G401.6 (cell line): Measurements from ENCODE around the gene ARHGAP19.
A peak's percentile ranks its signal among the peaks of the same experiment; 100 is the strongest.
"Not testable (repeated sequence)": the region's sequence is repeated elsewhere in the genome, so short reads cannot be mapped to it uniquely, and the experiment has no call there.

Experiments
- FAIRE-seq: peaks from 2 replicates; lab custom pipeline; 2012; peaks lifted over from hg19 to GRCh38; lab: Jason Lieb, UNC

Gene ARHGAP19

GRCh38 chr10:97279121-97279815 is 13.2 kb downstream of the ARHGAP19 start:
- FAIRE-seq = no peak

- peak; percentile 91 for FAIRE-seq
These were observed 13.9 kb downstream of the ARHGAP19 start for GRCh38 chr10:97278491-97278989.

- FAIRE-seq = no peak
These were observed 14.9 kb downstream of the ARHGAP19 start for GRCh38 chr10:97277551-97277950.

DNA sequence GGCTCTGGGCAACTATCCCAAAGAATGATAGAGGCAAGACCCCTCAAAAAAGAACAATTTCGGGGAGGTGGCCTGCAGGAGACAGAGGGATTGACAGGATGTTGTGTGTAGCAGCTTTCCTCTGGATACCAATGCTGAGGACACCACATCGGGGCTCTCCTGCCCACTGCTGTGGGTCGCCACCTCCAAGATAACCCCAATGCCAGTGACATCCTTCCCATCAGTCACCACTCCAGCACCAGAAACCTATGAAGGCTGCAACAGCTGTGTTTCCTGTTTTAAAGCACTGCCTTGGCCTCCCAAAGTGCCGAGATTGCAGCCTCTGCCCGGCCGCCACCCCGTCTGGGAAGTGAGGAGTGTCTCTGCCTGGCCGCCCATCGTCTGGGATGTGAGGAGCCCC is 17.6 kb downstream of the ARHGAP19 start:
- no peak for FAIRE-seq

DNA sequence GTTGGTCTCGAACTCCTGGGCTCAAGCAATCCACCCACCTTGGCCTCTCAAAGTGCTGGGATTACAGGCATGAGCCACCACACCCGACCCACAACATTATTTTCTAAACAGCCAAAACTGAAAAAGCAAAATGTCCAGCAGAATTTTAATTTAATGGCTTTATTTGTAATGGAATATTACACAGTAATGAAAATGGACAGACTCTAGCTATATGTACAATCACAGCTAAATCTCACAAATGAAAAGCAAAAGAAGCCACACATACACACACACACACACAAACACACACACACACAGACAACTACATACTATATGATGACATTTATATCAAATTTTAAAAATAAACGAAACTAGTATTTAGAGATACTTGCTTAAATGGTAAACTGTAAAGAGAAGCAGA is 18.7 kb downstream of the ARHGAP19 start:
- no peak for FAIRE-seq

GRCh38 chr10:97270523-97271154 is 21.8 kb downstream of the ARHGAP19 start:
- no peak for FAIRE-seq

DNA sequence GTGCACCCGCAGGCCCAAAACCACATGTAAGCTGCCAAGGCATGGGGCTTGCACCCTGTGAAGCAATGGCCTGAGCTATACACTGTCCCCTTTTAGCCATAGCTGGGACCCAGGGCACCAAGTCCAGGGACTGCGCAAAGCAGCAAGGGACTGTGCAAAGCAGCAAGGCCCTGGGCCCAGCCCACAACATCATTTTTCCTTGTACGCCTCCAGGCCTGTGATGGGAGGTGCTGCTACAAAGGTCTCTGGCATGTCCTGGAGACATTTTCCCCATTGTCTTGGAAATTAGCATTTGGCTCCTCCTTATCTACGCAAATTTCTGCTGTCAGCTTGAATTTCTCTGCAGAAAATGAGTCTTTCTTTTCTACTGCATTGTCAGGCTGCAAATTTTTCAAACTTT is 24.8 kb downstream of the ARHGAP19 start:
- FAIRE-seq = no peak

DNA sequence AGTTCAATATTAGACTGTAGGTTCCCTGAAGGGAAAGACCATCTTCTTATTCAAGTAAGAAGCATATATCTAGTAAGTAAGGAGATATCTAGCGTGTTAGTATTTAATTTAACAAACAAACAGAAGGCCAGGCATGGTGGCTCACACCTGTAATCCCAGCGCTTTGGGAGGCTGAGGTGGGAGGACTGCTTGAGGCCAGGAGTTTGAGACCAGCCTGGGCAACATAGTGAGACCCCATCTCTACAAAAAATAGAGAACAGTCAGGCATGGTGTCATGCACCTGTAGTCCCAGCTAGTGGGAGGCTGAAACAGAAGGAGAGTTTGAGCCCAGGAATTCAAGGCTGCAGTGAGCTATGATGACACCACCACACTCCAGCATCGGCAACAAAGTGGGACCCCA is 27.3 kb downstream of the ARHGAP19 start:
- not testable (repeated sequence) for FAIRE-seq

DNA sequence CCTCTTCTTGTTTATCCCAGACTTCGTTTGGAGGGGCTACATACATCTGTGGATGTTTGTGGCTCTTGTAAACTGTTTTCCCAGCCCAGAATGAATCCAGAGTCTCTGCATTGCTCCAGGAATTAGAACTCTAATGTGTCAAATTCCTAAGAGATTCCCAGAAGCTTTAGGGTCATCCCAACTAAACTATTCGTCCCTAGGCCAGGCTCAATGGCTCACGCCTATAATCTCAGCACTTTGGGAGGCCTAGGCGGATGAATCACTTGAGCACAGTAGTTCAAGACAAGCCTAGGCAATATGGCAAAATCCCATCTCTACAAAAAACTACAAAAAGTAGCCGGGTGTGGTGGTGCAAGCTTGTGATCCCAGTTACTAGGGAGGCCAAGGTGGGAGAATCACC is 28.5 kb downstream of the ARHGAP19 start:
- FAIRE-seq = no peak

DNA sequence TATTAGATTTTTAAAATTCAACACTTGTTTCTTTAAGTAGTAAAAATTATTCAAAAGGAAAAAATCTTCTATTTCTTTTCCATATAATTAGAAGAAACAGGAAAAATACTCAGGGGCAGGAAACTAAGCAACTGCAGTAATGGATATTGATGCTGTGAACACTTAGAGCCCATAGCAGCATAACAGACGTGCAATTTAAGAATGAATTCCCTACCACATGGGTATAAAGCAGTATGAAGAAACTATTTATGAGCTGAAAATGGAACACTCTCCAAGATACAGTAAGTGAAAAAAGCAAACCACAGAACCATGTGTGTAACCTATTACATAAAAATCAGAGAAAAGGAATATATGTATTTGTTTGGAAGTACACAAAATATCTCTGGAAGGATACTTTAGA is 30.8 kb downstream of the ARHGAP19 start:
- FAIRE-seq = no peak

DNA sequence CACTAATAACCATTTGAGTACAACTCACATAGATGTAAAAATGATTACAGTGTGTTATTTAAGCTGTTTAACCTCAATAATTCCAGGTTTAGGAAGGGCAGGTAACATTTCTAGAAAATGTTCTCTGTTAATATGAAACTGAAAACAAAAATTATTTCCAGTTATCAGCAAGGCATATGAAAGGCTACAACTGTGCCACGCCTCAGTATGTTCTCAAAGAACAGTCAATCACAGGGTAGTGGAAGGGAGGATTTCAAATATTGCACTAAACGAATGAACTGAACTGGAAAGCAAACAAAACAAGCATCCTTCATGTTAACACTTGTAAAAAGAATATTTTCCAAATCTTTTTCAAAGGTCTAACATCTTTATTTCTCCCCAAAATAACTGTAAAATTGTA is 31.3 kb downstream of the ARHGAP19 start:
- no peak for FAIRE-seq

- no peak for FAIRE-seq
These were observed 33.3 kb downstream of the ARHGAP19 start for GRCh38 chr10:97259119-97259518.

DNA sequence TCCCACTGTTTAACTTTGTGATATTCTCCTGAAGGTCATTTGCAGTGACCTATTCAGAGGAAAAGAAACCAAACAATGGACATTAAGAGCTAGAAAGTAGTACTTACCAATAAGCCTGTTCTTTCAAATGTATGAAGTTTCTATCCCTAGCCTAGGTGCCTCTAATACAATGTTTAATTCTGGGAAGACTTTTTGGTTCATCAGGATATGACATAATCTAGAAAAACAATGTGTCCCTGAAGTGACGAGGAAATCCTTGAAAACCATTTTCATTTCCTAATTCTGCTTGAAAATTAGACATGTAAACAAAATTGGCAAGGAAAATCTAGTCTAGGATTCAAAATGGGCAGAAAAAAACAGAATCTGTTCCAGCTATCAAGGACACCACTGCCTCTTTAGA is 36.1 kb downstream of the ARHGAP19 start:
- FAIRE-seq = no peak

DNA sequence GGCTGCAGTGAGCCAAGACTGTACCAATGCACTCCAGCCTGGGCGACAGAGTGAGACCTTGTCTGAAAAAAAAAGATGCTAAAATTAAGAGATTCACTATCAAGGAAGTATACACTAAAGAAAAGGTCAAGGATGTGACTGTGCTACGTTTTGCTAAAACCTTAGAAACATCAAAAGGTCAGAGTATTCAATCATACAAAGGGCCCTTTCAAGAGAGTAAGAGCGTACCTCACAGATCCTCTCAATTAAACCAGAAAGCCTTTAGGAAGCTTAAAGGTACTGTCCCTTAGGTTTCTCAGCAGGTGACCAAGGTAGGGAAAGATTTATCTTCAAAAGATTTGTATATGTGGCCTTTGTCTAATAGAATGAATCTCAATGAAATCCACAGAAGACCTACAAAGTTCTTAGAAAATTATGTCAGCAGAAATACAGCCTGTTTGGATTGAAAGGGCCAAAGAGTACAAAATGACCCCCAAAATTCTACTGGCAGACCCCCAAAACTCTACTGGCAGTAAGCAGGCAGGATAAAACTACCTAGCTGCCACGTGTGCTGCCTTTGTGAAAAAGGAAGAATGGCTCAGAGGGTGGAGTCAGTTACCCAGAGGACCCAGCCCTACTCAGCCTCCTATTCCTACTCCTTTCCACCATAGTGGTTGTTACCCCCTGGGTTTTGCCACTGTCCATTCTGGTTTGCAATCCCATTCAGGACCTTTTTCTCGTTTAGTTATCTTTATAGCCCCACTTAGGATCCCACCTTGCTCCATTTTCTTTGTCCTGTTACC is 36.7 kb downstream of the ARHGAP19 start:
- FAIRE-seq = no peak

GRCh38 chr10:97254694-97255093 is 37.7 kb downstream of the ARHGAP19 start:
- no peak for FAIRE-seq

GRCh38 chr10:97250952-97251351 is 41.5 kb downstream of the ARHGAP19 start:
- FAIRE-seq = no peak

DNA sequence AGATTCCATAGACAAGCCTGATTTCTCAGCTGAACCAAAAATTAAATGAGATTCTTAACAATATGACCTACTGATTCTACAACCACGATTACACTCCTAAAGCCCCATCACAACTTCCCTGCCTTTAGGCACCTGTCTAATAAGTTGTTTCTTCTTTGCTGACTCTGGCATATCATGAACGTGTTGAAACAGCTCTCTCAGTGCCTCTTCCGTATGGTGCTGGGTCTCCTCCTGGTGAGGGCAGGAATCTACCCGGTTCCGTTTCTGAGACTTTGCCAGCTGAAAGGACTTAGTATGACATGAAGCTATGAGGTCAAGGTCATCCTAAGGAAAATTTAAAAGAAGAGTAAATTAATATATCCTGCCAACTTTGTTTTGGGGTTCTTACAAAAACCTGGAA is 48.6 kb downstream of the ARHGAP19 start:
- no peak for FAIRE-seq

DNA sequence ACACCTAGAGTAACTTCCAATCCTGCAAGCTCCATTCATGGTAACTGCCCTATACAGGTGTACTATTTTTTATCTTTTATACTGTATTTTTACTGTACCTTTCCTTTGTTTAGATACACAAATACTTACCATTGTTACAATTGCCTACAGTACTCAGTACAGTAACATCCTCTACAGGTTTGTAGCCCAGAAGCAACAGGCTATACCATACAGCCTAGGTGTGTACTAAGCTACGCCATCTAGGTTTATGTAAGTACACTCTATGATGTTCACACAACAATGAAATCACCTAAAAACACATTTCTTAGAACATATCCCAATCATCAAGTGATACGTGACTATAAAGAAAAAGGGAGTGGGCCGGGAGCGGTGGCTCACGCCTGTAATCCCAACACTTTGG is 53.6 kb downstream of the ARHGAP19 start:
- FAIRE-seq = no peak

- FAIRE-seq = no peak
These were observed 57.1 kb downstream of the ARHGAP19 start for GRCh38 chr10:97235353-97235752.

DNA sequence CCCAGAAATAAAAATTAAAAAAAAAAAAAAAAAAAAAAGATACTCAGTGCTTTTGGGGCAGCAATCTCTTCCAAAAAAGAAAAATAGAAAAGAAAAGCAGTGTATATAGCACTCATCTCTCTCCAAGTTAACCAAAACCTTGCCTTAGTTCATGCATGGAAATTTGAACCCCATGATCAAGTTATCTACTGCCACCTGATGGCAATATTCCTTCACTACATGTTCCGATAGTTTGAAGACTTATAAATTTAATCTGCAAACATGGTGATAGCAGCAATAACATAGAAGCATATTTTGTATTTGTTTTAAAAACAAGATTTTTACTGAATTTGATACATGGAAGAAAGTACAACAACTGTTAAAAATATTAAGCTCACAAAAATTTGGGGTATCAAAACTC is 58.0 kb downstream of the ARHGAP19 start:
- FAIRE-seq = peak; percentile 97

DNA sequence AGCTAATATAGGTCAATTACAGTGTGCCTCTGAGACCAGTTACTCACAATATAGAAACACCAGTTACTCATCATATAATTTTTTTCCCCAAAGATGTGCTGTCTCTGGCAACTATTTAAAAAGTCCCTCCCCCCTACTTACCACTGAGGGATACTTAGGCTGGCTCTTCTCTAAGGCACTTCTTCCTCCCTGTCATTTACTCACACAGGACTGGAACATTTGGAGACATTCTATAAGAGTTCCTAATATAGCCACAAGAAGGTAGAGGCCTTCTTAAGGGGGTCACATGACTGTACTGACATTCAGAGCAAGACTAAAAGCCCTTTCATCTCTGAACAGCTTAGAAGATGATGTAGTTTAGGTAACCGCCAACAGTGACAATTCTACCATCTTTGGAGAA is 62.3 kb downstream of the ARHGAP19 start:
- FAIRE-seq = no peak

DNA sequence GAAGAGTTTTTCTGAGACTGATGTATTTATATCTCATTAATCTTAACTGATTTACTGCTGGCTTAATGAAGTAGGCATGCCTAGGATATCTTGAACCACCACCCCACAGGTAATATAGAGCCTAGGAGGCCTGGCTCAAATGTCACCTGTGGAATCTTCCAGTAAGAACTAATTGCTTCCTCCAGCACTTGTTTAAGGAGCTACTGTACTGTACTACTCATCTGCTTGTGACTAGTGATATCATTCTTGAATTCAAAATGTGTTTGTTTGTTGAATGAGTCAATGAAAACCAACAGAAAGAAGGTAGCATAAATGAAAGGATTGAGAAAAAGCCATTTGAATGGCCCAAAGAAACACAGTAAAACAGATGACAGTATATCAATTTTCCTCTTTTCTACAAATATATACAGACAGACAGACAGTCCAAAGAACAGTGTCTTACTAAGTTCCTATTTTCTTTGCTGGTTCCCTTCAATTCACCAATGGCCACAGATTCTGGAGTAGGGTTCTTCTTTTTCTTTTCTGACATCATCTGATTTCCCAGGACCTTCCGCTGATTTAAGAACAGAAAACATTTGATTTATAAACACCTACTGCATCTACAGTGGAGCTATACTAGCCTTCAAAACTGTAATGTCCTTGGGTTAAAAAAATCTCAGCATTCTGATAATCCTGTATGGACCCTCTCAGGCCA is 63.0 kb downstream of the ARHGAP19 start:
- no peak for FAIRE-seq

DNA sequence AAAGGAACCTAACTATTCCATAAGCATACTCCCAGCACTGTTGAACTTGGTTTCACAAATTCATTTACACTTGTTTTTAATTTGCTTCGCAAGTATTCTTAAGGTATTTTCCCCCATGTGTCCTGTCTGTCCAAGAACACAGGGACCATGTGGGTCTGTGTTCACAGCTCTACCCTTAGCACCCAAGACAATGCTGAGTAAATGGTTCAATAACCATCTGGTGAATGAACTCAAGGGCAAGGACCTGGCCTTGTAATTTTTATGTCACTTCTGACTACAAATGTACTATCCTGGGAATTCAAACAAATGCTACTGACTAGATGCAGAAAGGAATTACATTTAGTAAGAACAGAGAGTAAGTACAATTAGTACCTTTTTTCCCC is 63.7 kb downstream of the ARHGAP19 start:
- no peak for FAIRE-seq
